PC-3 (cell line): ENCODE measurements around the gene B3GNT4. TPM values are rescaled to one million over a fixed set of nuclear protein-coding genes. Genes with fewer than 3 reads are reported as not detected.

ENCODE experiments used
- ATAC-seq: fragments of 200-7000 bp; cut with Tn5 transposase; 2 replicates; pipeline ENCODE4 v1.9.1; 2020; ENCODE audit warnings: mild to moderate bottlenecking, moderate library complexity
- BruUV-seq: library from RNA; stranded (reverse); fragments of 400-500 nt; replicated peaks from 2 replicates; lab custom pipeline; 2021; lab: Mats Ljungman, UMichigan
- CTCF ChIA-PET: fragments of 300-600 bp; sonication (Branson Sonifier 250); formaldehyde crosslinking; loops from one replicate; lab custom pipeline; 2022; ENCODE audit warnings: antibody characterized with exemption; lab: Charles Lee
- POLR2A ChIA-PET: fragments of 300-600 bp; sonication (Branson Sonifier 250); formaldehyde crosslinking; loops from one replicate; lab custom pipeline; 2022; ENCODE audit warnings: antibody characterized with exemption; ENCODE audit not compliant: unreplicated experiment; lab: Charles Lee
- DNase-seq: peaks from one replicate; pipeline ENCODE4 v3.0.0-alpha.2; 2015
- H2AFZ ChIP-seq: fragments of 300-600 bp; sonication (generic); 2 replicates; pipeline ENCODE4 v1.6.0; 2016; ENCODE audit warnings: antibody characterized with exemption, low read length
- H3F3A ChIP-seq: fragments of 300-600 bp; sonication (generic); one replicate; pipeline ENCODE4 v1.6.0; 2017; ENCODE audit warnings: antibody characterized with exemption, low read length, control low read depth, mild to moderate bottlenecking; ENCODE audit not compliant: unreplicated experiment
- H3K27ac ChIP-seq: fragments of 300-600 bp; sonication (generic); 2 replicates; pipeline ENCODE4 v1.5.1; 2016; ENCODE audit warnings: mild to moderate bottlenecking, low read length
- H3K27me3 ChIP-seq: fragments of 300-600 bp; sonication (generic); 2 replicates; pipeline ENCODE4 v1.6.1; 2016; ENCODE audit warnings: low read length, mixed read lengths
- H3K36me3 ChIP-seq: fragments of 300-600 bp; sonication (generic); 2 replicates; pipeline ENCODE4 v1.6.1; 2016; ENCODE audit warnings: low read depth, mixed run types, low read length, mixed read lengths
- H3K4me1 ChIP-seq: fragments of 300-600 bp; sonication (generic); 2 replicates; pipeline ENCODE4 v1.5.1; 2016; ENCODE audit warnings: low read length; ENCODE audit not compliant: insufficient read depth
- H3K4me2 ChIP-seq: fragments of 300-600 bp; sonication (generic); 2 replicates; pipeline ENCODE4 v1.6.0; 2016; ENCODE audit warnings: low read length
- H3K4me3 ChIP-seq: fragments of 300-600 bp; sonication (generic); 2 replicates; pipeline ENCODE4 v1.5.1; 2016; ENCODE audit warnings: mild to moderate bottlenecking, low read length, mixed read lengths
- H3K79me2 ChIP-seq: fragments of 300-600 bp; sonication (generic); 2 replicates; pipeline ENCODE4 v1.6.1; 2017; ENCODE audit warnings: low read length, mixed read lengths
- H3K9ac ChIP-seq: fragments of 300-600 bp; sonication (generic); 2 replicates; pipeline ENCODE4 v1.6.0; 2016; ENCODE audit warnings: mild to moderate bottlenecking, low read length
- H3K9me2 ChIP-seq: fragments of 300-600 bp; sonication (generic); replicated peaks from 2 replicates; pipeline ENCODE4 v1.6.1; 2016; ENCODE audit warnings: mixed run types, low read length, mixed read lengths
- H3K9me3 ChIP-seq: fragments of 300-600 bp; sonication (generic); 2 replicates; pipeline ENCODE4 v1.6.1; 2016; ENCODE audit warnings: low read length, mixed read lengths
- H4K20me1 ChIP-seq: fragments of 300-600 bp; sonication (generic); 2 replicates; pipeline ENCODE4 v1.6.1; 2016; ENCODE audit warnings: low read length, mixed read lengths
- CTCF ChIP-seq: fragments of 300-600 bp; sonication (generic); conservative IDR thresholded peaks from 2 replicates; pipeline ENCODE4 v1.5.1; 2017; ENCODE audit warnings: antibody characterized with exemption, low read depth, mild to moderate bottlenecking, low read length
- EZH2 ChIP-seq: fragments of 300-600 bp; sonication (generic); IDR thresholded peaks from one replicate; pipeline ENCODE4 v1.6.1; 2017; ENCODE audit warnings: antibody characterized with exemption, mild to moderate bottlenecking, low read length; ENCODE audit not compliant: unreplicated experiment
- EZH2phosphoT487 ChIP-seq: fragments of 300-600 bp; sonication (generic); IDR thresholded peaks from 2 replicates; pipeline ENCODE4 v1.6.1; 2018; ENCODE audit warnings: mild to moderate bottlenecking, antibody characterized with exemption, low read length, borderline replicate concordance
- intact Hi-C: fragments of 100-400 bp; cut with micrococcal nuclease; formaldehyde crosslinking; loops from 2 replicates; pipeline ENCODE4 v1.9.0; 2023
- total RNA-seq: library from RNA; depleted of rRNA; stranded (reverse); fragments of >200 nt; gene quantifications from 2 replicates; pipeline ENCODE4 v1.2.3, GENCODE V29; 2014

B3GNT4 gene
- total RNA-seq, 1 experiment from 2014 or later, result 4.0 TPM

GRCh38 chr12:122225683-122226365 is 22.3 kb downstream of the B3GNT4 start, which contains the start of gene DIABLO:
TSS of gene DIABLO (minus strand) at chr12:122226052. CDS start at chr12:122226014, 38 bp downstream.
- TSS peak; percentile 34 for BruUV-seq
- Histone ChIP-seq H3K4me1 (peaks cover 18% of the 10 kb centered on the region), H2AFZ (peak within 1 kb of the TSS; percentile 69), H3K79me2 (peaks cover 48% of the 10 kb centered on the region), H3F3A (no peaks in the 10 kb centered on the region), H3K36me3 (peaks cover 25% of the 10 kb centered on the region), H4K20me1 (peaks cover 9% of the 10 kb centered on the region; the same call in 1 of the 2 replicates), H3K9me2 (no peaks in the 10 kb centered on the region), H3K4me3 (peak within 1 kb of the TSS; percentile 96), H3K9ac (peak within 1 kb of the TSS; percentile 90), H3K9me3 (no peaks in the 10 kb centered on the region), H3K4me2 (peak within 1 kb of the TSS; percentile 87), H3K27ac (peak within 1 kb of the TSS; percentile 82), H3K27me3 (no peaks in the 10 kb centered on the region)
- intact Hi-C loops, result loop anchor here (1.0 to 5.0 kb wide), 2 partner anchors 41 to 301 kb away; partner anchors contain the start of genes KNTC1 and VPS33A
- TF ChIP-seq EZH2 (no peak), CTCF (no peak), EZH2phosphoT487 (no peak)
- CTCF ChIA-PET, result interaction anchor here (0.5 to 0.8 kb wide), 2 partner anchors 35 to 45 kb away, joined by 3 read pairs; no protein-coding TSS in a partner anchor
- peak; percentile 93 for ATAC-seq
- POLR2A ChIA-PET, result interaction anchor here (0.5 to 0.6 kb wide), 3 partner anchors 79 to 824 kb away, joined by 3 to 11 read pairs (median 4); no protein-coding TSS in a partner anchor
- DNase-seq, result peak; percentile 99

GRCh38 chr12:122226366-122227125 is 23.0 kb downstream of the B3GNT4 start:
- H3K79me2 ChIP-seq, result peaks cover 40% of the 10 kb centered on the region
- no peaks in the 10 kb centered on the region for H3F3A ChIP-seq
- peak overlapping the region; percentile 49; the same call in 1 of the 2 replicates for H3K4me3 ChIP-seq
- no peak for TF ChIP-seq EZH2phosphoT487
- TF ChIP-seq EZH2, result no peak
- no peak for TF ChIP-seq CTCF
- peak; percentile 64 for ATAC-seq
- H3K36me3 ChIP-seq, result peaks cover 25% of the 10 kb centered on the region
- BruUV-seq, result no TSS peak
- no peak overlapping the region for H2AFZ ChIP-seq
- no peaks in the 10 kb centered on the region for H3K9me3 ChIP-seq
- ChIA-PET CTCF (interaction anchor here (0.5 kb wide), 1 partner anchor 36 kb away, joined by 3 read pairs; no protein-coding TSS in a partner anchor), POLR2A (interaction anchor here (0.5 to 0.6 kb wide), 3 partner anchors 78 to 825 kb away, joined by 3 to 11 read pairs (median 4); no protein-coding TSS in a partner anchor)
- peaks cover 18% of the 10 kb centered on the region for H3K4me1 ChIP-seq
- no peaks in the 10 kb centered on the region for H3K9me2 ChIP-seq
- no peaks in the 10 kb centered on the region for H3K27me3 ChIP-seq
- intact Hi-C loops, result loop anchor here (1.0 to 5.0 kb wide), 2 partner anchors 41 to 301 kb away; partner anchors contain the start of genes KNTC1 and VPS33A
- H3K9ac ChIP-seq, result no peak overlapping the region
- no peak for DNase-seq
- H4K20me1 ChIP-seq, result peaks cover 9% of the 10 kb centered on the region; the same call in 1 of the 2 replicates
- H3K27ac ChIP-seq, result no peak overlapping the region
- H3K4me2 ChIP-seq, result peak overlapping the region; percentile 65
